ENCODE measurements around the gene PRR5. TPM values are rescaled to one million over a fixed set of nuclear protein-coding genes. Genes with fewer than 3 reads are reported as not detected.
"Not testable (repeated sequence)": the region's sequence is repeated elsewhere in the genome, so short reads cannot be mapped to it uniquely, and the experiment has no call there.

The PRR5 gene
- total and polyA plus RNA-seq, 7 donors = 0.48 to 2.9 (median 1.6) TPM

DNA sequence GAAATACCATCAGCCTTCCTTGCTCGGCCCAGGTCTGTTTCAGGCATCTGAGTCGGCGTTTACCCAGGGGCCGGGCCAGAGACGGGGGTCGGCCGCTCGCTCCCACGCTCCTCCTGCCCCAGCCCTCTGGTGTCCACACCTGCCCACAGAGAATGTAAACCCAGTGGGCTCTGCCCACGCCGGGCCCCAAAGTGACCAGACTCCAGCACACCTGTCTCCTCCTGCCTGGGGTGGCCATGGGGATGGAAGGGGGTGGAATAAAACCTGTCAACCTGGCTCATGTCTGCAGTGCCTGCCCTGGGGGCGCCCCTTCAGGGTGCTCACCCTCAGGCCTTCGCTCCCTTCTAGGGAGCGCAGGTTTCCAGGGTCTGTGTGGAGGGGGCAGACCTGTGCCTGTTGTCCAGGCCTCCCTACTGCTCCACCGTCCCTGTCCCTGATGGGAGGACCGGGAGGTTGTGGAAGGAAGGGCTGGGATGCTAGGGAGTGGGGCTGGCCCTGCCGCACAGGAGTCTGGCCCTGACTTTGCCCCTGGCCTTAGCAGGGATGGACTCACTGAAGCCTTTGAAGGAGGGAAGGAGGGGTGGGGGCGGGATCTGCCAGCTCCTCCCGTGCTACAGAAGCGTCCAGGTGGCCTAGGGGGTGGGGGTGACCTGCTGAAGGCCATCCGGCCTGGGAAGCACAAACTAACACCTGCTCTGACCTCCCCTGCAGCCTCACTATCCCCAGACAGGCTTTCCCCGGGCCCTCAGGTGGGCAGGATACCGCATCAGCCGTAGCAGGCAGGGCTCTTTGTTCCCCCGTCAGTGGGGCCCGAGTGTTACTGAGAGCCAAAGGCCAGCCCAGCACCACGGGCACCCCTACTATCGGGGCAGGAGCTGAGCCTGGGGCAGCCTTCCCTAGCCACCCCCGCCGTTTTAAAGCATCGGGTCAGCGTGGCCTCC is 35.7 kb downstream of the PRR5 start:
- TF ChIP-seq, protein P1, sequence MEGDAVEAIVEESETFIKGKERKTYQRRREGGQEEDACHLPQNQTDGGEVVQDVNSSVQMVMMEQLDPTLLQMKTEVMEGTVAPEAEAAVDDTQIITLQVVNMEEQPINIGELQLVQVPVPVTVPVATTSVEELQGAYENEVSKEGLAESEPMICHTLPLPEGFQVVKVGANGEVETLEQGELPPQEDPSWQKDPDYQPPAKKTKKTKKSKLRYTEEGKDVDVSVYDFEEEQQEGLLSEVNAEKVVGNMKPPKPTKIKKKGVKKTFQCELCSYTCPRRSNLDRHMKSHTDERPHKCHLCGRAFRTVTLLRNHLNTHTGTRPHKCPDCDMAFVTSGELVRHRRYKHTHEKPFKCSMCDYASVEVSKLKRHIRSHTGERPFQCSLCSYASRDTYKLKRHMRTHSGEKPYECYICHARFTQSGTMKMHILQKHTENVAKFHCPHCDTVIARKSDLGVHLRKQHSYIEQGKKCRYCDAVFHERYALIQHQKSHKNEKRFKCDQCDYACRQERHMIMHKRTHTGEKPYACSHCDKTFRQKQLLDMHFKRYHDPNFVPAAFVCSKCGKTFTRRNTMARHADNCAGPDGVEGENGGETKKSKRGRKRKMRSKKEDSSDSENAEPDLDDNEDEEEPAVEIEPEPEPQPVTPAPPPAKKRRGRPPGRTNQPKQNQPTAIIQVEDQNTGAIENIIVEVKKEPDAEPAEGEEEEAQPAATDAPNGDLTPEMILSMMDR (IDR thresholded peaks at IDR 0.05) = no peak
- Histone ChIP-seq H3K4me3 (no peak overlapping the region), H3K36me3 (ENCODE audit: insufficient read depth in 1 of 2, low read depth in 1 of 2) (no peaks in the 10 kb centered on the region), H3K4me1 (no peaks in the 10 kb centered on the region), H3K27me3 (ENCODE audit: insufficient read depth in 3 of 3, low read length in 2 of 3) (peaks cover 0 to 34% (median 3%) of the 10 kb centered on the region in 3 donors), H3K9me3 (no peaks in the 10 kb centered on the region), H3K27ac (no peak overlapping the region)
- intact Hi-C loops (cut with DNase I) = no loop called here
- ATAC-seq (no peak), DNase-seq (no peak)
- 47 to 55% (median 50%) methylated on average over 32 of the region's 32 CpGs for WGBS, 3 donors

DNA sequence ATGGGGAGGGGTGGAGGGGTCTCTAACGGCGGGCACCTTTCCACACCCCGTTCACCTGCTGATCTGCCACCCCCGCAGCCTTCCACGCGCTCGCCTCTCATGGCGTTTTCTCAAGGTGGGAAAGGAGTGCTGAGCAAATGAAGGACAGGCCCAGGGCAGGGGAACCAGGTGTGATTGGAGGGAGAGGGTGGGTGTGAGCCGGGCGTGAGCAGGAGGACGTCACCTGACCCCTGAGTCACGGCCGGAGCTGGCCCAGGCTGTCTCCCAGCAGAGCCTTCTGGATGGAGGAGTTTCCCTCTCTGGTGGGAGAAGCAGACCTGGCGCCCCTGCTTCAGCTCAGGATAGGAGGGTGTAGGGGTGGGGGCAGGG is 36.3 kb downstream of the PRR5 start:
- TF ChIP-seq, protein P1 (IDR thresholded peaks at IDR 0.05) = no peak
- ATAC-seq (no peak), DNase-seq (no peak)
- Histone ChIP-seq H3K36me3 (ENCODE audit: insufficient read depth in 1 of 2, low read depth in 1 of 2) (no peaks in the 10 kb centered on the region), H3K4me3 (no peak overlapping the region), H3K9me3 (no peaks in the 10 kb centered on the region), H3K27ac (no peak overlapping the region), H3K4me1 (no peaks in the 10 kb centered on the region), H3K27me3 (ENCODE audit: insufficient read depth in 3 of 3, low read length in 2 of 3) (peaks cover 0 to 34% (median 5%) of the 10 kb centered on the region in 3 donors)
- WGBS, 3 donors = 26 to 34% (median 31%) methylated on average over 13 to 14 of the region's 14 CpGs
- intact Hi-C loops (cut with DNase I) = no loop called here

DNA sequence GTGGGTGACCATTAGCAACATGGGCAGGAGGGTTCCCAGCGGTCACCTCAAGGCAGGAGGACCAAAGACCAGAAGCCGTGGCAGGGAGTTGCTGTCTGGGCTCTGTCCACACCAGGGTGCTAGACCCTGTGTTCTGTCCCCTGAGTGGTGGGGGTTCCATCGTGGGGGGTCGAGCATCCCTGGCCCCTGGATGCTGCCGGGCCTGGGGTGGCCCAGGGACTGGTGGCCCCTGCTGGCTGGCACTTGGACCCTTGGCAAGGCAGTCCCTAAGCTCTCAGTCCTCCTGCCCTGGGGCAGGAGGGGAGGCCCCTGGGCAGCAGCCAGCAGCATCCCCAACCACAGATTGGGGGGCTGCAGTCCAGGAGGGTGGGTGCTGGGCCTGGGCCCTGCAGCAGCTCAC is 37.0 kb downstream of the PRR5 start:
- WGBS, 3 donors = 60 to 70% (median 69%) methylated on average over 5 of the region's 5 CpGs
- Histone ChIP-seq H3K27me3 (ENCODE audit: insufficient read depth in 3 of 3, low read length in 2 of 3) (peaks cover 0 to 34% (median 5%) of the 10 kb centered on the region in 3 donors), H3K9me3 (no peaks in the 10 kb centered on the region), H3K4me1 (no peaks in the 10 kb centered on the region), H3K36me3 (ENCODE audit: insufficient read depth in 1 of 2, low read depth in 1 of 2) (no peaks in the 10 kb centered on the region), H3K4me3 (no peak overlapping the region), H3K27ac (no peak overlapping the region)
- ATAC-seq = no peak
- intact Hi-C loops (cut with DNase I) = no loop called here
- DNase-seq = no peak
- TF ChIP-seq, protein P1 (IDR thresholded peaks at IDR 0.05) = no peak

DNA sequence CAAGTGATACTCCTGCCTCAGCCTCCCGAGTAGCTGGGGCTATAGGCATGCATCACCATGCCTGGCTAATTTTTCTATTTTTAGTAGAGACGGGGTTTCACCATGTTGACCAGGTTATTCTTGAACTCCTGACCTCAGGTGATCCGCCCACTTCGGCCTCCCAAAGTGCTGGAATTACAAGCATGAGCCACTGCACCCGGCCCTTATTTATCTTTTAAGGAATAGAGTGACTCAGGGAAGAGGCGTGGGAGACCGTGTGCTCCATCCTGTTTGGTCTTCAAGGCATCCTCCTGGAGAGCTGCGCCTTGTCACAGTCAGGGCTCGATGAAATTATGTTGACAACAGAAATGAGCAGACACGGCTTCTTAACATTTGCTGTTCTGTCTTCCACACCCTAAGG is 37.7 kb downstream of the PRR5 start:
- H3K27ac ChIP-seq; ATAC-seq; H3K4me3 ChIP-seq; intact Hi-C loops (cut with DNase I); H3K4me1 ChIP-seq; H3K9me3 ChIP-seq; H3K36me3 ChIP-seq (ENCODE audit: insufficient read depth in 1 of 2, low read depth in 1 of 2); DNase-seq: not testable (repeated sequence)
- 59 to 62% (median 60%) methylated on average over 10 of the region's 10 CpGs for WGBS, 3 donors
- peaks cover 0 to 34% (median 5%) of the 10 kb centered on the region in 3 donors for H3K27me3 ChIP-seq (ENCODE audit: insufficient read depth in 3 of 3, low read length in 2 of 3)

DNA sequence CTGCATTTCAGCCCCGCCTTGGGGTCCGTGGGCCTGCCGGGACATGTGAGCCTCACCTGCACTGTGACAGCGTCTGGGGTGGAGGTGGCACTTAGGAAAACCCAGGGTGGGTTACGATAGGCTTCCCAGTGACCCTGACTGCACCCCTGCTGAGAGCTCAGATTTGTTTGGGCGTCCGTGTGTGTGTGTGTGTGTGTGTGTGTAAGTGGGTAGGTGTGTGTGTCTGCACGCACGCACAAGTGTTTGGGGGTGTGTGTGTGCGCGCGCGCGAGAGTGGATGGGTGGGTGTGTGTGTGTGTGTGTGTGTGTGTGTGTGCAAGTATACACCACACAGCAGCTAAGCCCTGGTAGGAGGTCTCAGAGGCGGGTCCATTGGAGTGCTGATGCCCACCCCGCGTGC is 38.3 kb downstream of the PRR5 start:
- H3K27ac ChIP-seq = no peak overlapping the region
- intact Hi-C loops (cut with DNase I) = no loop called here
- H3K4me3 ChIP-seq = no peak overlapping the region
- TF ChIP-seq, protein P1 (IDR thresholded peaks at IDR 0.05) = no peak
- H3K4me1 ChIP-seq = no peaks in the 10 kb centered on the region
- no peaks in the 10 kb centered on the region for H3K36me3 ChIP-seq (ENCODE audit: insufficient read depth in 1 of 2, low read depth in 1 of 2)
- no peak for DNase-seq
- WGBS, 3 donors = 73 to 78% (median 73%) methylated on average over 17 of the region's 17 CpGs
- ATAC-seq = no peak
- no peaks in the 10 kb centered on the region for H3K9me3 ChIP-seq
- peaks cover 0 to 34% (median 5%) of the 10 kb centered on the region in 3 donors for H3K27me3 ChIP-seq (ENCODE audit: insufficient read depth in 3 of 3, low read length in 2 of 3)

Measured in psoas muscle (tissue), 8 donors.